CD4-positive, alpha-beta T cell (primary cell): ENCODE data around the gene P3H2. TPM values are rescaled to one million over a fixed set of nuclear protein-coding genes. Genes with fewer than 3 reads are reported as not detected.

Source experiments
- ATAC-seq: fragments of 200-7000 bp; cut with Tn5 transposase; one replicate; pipeline ENCODE4 v1.10.0; 2022; ENCODE audit warnings: mild to moderate bottlenecking; ENCODE audit not compliant: poor library complexity
- CTCF ChIA-PET: fragments of 350-600 bp; sonication (Branson Sonifier 250); formaldehyde crosslinking; loops from one replicate; lab custom pipeline; 2021; ENCODE audit warnings: antibody characterized with exemption, inconsistent platforms; lab: Charles Lee
- POLR2A ChIA-PET: fragments of 350-600 bp; sonication (Branson Sonifier 250); formaldehyde crosslinking; loops from one replicate; lab custom pipeline; 2021; ENCODE audit warnings: antibody characterized with exemption, inconsistent platforms; lab: Charles Lee
- DNase-seq, 14 experiments: peaks; one replicate each; pipeline ENCODE4 v3.0.0-alpha.2; 2013 to 2020; ENCODE audit warnings: mixed read lengths in 2 of 14
- H3K27ac ChIP-seq, 2 donors: one replicate each; pipeline versions ENCODE4 v1.5.1 to v1.7.0; 2013; ENCODE audit warnings: low read length in 2 of 2, low read depth in 1 of 2, mild to moderate bottlenecking in 1 of 2
- H3K27me3 ChIP-seq, 2 experiments: 1 replicate in 1 of 2; 2 replicates in 1 of 2; pipeline versions ENCODE4 v1.6.1 to v1.7.0; 2013; ENCODE audit warnings: low read length in 2 of 2, control low read depth in 1 of 2, mild to moderate bottlenecking in 1 of 2, moderate library complexity in 1 of 2; ENCODE audit not compliant: insufficient read depth in 2 of 2, control insufficient read depth in 1 of 2
- H3K36me3 ChIP-seq: one replicate; pipeline ENCODE4 v1.6.1; 2013; ENCODE audit warnings: low read length, control low read depth; ENCODE audit not compliant: insufficient read depth
- H3K4me1 ChIP-seq: one replicate; pipeline ENCODE4 v1.6.1; 2013; ENCODE audit warnings: low read length, control low read depth; ENCODE audit not compliant: insufficient read depth
- H3K4me3 ChIP-seq: one replicate; pipeline ENCODE4 v1.5.1; 2013; ENCODE audit warnings: mild to moderate bottlenecking, low read length, moderate library complexity
- H3K9me3 ChIP-seq, 2 experiments: 1 replicate in 1 of 2; 2 replicates in 1 of 2; pipeline versions ENCODE4 v1.6.1 to v1.7.0; 2013; ENCODE audit warnings: low read length in 2 of 2, mild to moderate bottlenecking in 2 of 2, control low read depth in 1 of 2, moderate library complexity in 1 of 2; ENCODE audit not compliant: control insufficient read depth in 1 of 2, insufficient read depth in 1 of 2
- H3K27ac Mint-ChIP-seq: one replicate; pipeline ENCODE4 v1.8.0; 2020; ENCODE audit warnings: mixed read lengths
- H3K27me3 Mint-ChIP-seq: one replicate; pipeline ENCODE4 v1.8.0; 2021; ENCODE audit warnings: mixed read lengths
- H3K36me3 Mint-ChIP-seq: one replicate; pipeline ENCODE4 v1.8.0; 2021; ENCODE audit warnings: low read depth, mixed read lengths
- H3K4me1 Mint-ChIP-seq: one replicate; pipeline ENCODE4 v1.8.0; 2021; ENCODE audit warnings: low read depth, mixed read lengths
- H3K4me3 Mint-ChIP-seq: one replicate; pipeline ENCODE4 v1.8.0; 2020; ENCODE audit warnings: mild to moderate bottlenecking, mixed read lengths
- H3K9me3 Mint-ChIP-seq: one replicate; pipeline ENCODE4 v1.8.0; 2020; ENCODE audit warnings: mixed read lengths
- intact Hi-C, 2 experiments: fragments of 100-400 bp; cut with DNase I in 1 of 2; cut with micrococcal nuclease in 1 of 2; formaldehyde crosslinking; loops; one replicate each; pipeline versions ENCODE4 v1.15.1 to v1.9.0; 2023 to 2025; cut with DNase I, micrococcal nuclease
- total RNA-seq, 174 experiments: library from RNA in 2 of 174; stranded (reverse) in 2 of 174; gene quantifications; one replicate each; pipeline ENCODE4 v1.2.3 and lab custom pipeline; 2021 to 2026
- TF ChIP-seq, protein P1 (sequence below): fragments of 200-600 bp; IDR thresholded peaks from one replicate; pipeline ENCODE4 v1.8.0; 2022; ENCODE audit warnings: antibody characterized with exemption, mild to moderate bottlenecking

Gene P3H2
- total RNA-seq, 2 experiments from 2014 or later: not detected

DNA sequence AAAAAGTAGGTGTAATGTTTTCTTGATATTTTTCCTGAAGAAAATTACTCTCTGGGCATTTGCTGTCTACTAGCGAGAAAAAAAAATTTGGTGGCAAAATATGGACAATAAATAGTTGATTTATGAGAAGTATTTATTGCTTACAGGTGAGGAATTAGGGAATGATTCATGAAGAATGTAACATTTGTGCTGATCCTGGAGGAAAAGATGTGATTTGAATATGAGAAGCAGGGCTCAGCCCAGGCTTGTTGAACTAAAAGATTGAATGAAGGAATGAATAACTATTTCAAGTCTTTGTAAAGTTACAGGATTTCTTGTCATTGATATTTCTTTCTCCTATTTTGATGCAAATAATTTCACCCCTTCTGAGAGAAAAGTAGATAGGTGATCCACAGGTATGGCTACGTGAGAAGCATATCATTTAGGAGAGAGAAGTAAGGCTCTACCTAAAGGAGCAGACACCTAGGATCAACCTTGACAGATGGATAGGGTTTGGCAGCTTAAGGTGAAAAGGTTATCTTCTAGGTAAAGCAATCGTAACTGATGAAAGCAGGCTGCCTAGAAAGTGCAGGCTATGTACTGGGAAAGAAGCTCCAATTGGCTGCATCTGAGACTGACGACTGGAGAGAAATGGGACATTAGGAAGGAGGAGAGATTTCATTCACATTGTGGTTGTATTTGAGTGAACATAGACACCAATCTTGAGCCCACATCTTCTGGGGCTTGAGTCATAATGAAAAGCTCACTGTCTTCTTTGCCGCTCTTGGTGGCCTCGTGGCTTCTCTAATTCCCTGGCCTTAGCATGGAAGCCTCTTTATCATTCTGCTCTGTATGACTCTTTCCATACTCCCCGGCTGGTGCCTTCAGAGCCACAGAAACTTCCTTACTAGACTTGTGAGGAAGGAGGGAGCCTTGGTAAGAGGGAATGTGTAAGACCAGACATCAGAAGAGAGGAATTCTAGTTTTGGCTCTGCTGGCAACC, 106.5 kb downstream of the P3H2 start:
- peaks cover 60% of the 10 kb centered on the region for H3K27me3 Mint-ChIP-seq
- intact Hi-C loops: no loop called here
- Histone ChIP-seq H3K9me3 (no peaks in the 10 kb centered on the region), H3K4me1 (no peaks in the 10 kb centered on the region), H3K4me3 (no peak overlapping the region), H3K27me3 (no peaks in the 10 kb centered on the region), H3K36me3 (no peaks in the 10 kb centered on the region), H3K27ac (no peak overlapping the region)
- CTCF ChIA-PET: no interaction called here
- H3K9me3 Mint-ChIP-seq: peaks cover 2% of the 10 kb centered on the region
- TF ChIP-seq, protein P1, sequence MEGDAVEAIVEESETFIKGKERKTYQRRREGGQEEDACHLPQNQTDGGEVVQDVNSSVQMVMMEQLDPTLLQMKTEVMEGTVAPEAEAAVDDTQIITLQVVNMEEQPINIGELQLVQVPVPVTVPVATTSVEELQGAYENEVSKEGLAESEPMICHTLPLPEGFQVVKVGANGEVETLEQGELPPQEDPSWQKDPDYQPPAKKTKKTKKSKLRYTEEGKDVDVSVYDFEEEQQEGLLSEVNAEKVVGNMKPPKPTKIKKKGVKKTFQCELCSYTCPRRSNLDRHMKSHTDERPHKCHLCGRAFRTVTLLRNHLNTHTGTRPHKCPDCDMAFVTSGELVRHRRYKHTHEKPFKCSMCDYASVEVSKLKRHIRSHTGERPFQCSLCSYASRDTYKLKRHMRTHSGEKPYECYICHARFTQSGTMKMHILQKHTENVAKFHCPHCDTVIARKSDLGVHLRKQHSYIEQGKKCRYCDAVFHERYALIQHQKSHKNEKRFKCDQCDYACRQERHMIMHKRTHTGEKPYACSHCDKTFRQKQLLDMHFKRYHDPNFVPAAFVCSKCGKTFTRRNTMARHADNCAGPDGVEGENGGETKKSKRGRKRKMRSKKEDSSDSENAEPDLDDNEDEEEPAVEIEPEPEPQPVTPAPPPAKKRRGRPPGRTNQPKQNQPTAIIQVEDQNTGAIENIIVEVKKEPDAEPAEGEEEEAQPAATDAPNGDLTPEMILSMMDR: no peak
- DNase-seq: no peak
- no peaks in the 10 kb centered on the region for H3K4me1 Mint-ChIP-seq
- no peaks in the 10 kb centered on the region for H3K36me3 Mint-ChIP-seq
- ATAC-seq: no peak
- POLR2A ChIA-PET: interaction anchor here (0.6 kb wide), 1 partner anchor 34 kb away, joined by 3 read pairs; no protein-coding TSS in a partner anchor
- no peak overlapping the region for H3K27ac Mint-ChIP-seq
- H3K4me3 Mint-ChIP-seq: no peak overlapping the region

DNA sequence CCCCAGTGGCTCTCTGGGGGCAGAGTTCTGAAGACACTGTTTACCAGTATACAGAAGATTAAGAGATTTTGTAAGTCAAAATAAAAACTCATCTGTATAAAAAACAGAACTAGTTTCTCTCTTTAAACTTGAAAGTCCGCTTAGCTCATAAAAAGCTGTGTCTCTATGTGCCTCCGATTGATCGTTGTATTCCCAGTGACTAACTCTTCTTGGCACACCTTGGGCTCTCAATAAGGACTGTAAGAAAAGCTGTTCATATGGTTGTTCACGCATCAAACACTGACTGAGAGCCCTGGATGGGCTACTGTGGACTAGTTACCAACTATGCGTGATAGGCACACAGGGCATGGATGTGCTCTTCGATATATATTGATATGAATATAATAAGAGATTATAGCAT, 107.9 kb downstream of the P3H2 start:
- POLR2A ChIA-PET: no interaction called here
- CTCF ChIA-PET: no interaction called here
- H3K4me3 Mint-ChIP-seq: no peak overlapping the region

DNA sequence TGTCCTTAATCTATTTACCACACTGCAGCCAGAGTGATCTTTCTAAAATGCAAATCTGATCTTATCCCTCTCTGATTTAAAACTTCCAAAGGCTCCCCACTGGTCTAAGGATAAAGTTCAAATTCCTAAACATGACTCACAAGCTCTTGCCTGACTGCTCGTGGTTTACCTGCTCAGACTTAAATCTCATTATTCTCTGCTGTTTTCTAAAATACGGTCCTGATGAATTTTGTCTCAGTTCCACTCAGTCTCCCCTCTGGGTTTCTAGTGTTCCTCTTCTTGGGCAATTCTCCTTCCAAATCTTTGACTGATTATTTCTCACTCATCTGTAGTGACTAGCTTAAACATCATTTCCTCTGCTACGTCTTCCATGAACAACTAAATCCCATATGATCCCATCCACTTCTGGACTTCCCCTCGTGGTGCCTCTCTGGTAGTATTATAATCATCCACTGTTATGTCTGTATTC, 108.3 kb downstream of the P3H2 start:
- intact Hi-C loops: no loop called here
- Histone ChIP-seq H3K27me3 (no peaks in the 10 kb centered on the region), H3K9me3 (no peaks in the 10 kb centered on the region), H3K36me3 (no peaks in the 10 kb centered on the region), H3K4me1 (no peaks in the 10 kb centered on the region), H3K27ac (no peak overlapping the region), H3K4me3 (no peak overlapping the region)
- TF ChIP-seq, protein P1: no peak
- Mint-ChIP-seq H3K27me3 (peaks cover 62% of the 10 kb centered on the region), H3K27ac (no peak overlapping the region), H3K4me1 (no peaks in the 10 kb centered on the region), H3K9me3 (peaks cover 2% of the 10 kb centered on the region), H3K36me3 (no peaks in the 10 kb centered on the region), H3K4me3 (no peak overlapping the region)
- no peak for ATAC-seq
- no peak for DNase-seq
- CTCF ChIA-PET: interaction anchor here (0.6 kb wide), 1 partner anchor 341 kb away, joined by 3 read pairs; no protein-coding TSS in a partner anchor
- POLR2A ChIA-PET: no interaction called here

More for the DNA sequence above, 107.9 kb downstream of the P3H2 start:
- H3K4me1 Mint-ChIP-seq: no peaks in the 10 kb centered on the region
- H3K36me3 Mint-ChIP-seq: no peaks in the 10 kb centered on the region
- H3K4me1 ChIP-seq: no peaks in the 10 kb centered on the region
- TF ChIP-seq, protein P1: no peak
- no peaks in the 10 kb centered on the region for H3K9me3 ChIP-seq
- intact Hi-C loops: no loop called here
- H3K36me3 ChIP-seq: no peaks in the 10 kb centered on the region
- ATAC-seq: no peak
- H3K27me3 Mint-ChIP-seq: peaks cover 64% of the 10 kb centered on the region
- H3K9me3 Mint-ChIP-seq: peaks cover 2% of the 10 kb centered on the region
- DNase-seq: no peak
- no peak overlapping the region for H3K4me3 ChIP-seq
- no peaks in the 10 kb centered on the region for H3K27me3 ChIP-seq
- H3K27ac ChIP-seq: no peak overlapping the region
- no peak overlapping the region for H3K27ac Mint-ChIP-seq
